ENCODE data around the gene HTD2. TPM values are rescaled to one million over a fixed set of nuclear protein-coding genes. Genes with fewer than 3 reads are reported as not detected.

The HTD2 gene
- total RNA-seq, 2 donors from 2014 or later, result 0.99 to 4.9 TPM

- WGBS, 2 donors, result 92 to 93% methylated on average over 4 of the region's 4 CpGs
- TF ChIP-seq, protein P1, sequence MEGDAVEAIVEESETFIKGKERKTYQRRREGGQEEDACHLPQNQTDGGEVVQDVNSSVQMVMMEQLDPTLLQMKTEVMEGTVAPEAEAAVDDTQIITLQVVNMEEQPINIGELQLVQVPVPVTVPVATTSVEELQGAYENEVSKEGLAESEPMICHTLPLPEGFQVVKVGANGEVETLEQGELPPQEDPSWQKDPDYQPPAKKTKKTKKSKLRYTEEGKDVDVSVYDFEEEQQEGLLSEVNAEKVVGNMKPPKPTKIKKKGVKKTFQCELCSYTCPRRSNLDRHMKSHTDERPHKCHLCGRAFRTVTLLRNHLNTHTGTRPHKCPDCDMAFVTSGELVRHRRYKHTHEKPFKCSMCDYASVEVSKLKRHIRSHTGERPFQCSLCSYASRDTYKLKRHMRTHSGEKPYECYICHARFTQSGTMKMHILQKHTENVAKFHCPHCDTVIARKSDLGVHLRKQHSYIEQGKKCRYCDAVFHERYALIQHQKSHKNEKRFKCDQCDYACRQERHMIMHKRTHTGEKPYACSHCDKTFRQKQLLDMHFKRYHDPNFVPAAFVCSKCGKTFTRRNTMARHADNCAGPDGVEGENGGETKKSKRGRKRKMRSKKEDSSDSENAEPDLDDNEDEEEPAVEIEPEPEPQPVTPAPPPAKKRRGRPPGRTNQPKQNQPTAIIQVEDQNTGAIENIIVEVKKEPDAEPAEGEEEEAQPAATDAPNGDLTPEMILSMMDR (IDR thresholded peaks at IDR 0.05), result no peak
- no peak for TF ChIP-seq POLR2A (IDR thresholded peaks at IDR 0.05)
Measured at GRCh38 chr3:58358808-58359207, 52.5 kb downstream of the HTD2 start.

GRCh38 chr3:58359621-58360020, 53.3 kb downstream of the HTD2 start:
- Histone ChIP-seq H3K9me3 (no peaks in the 10 kb centered on the region), H3K4me1 (no peaks in the 10 kb centered on the region), H3K27ac (no peak overlapping the region), H3K27me3 (no peaks in the 10 kb centered on the region), H3K36me3 (replicated peaks in 1 of 2; ENCODE audit: insufficient read depth in 1 of 2, low read depth in 2 of 2) (no peaks in the 10 kb centered on the region), H3K4me3 (no peak overlapping the region)
- intact Hi-C loops (cut with DNase I), result no loop called here
- TF ChIP-seq POLR2A (IDR thresholded peaks at IDR 0.05), result no peak
- TF ChIP-seq, protein P1 (IDR thresholded peaks at IDR 0.05), result no peak
- ATAC-seq (no peak), DNase-seq (no peak)
- WGBS, 2 donors, result 87 to 94% methylated on average over 4 of the region's 4 CpGs

More at GRCh38 chr3:58358808-58359207, 52.5 kb downstream of the HTD2 start:
- no peak overlapping the region for H3K27ac ChIP-seq
- H3K9me3 ChIP-seq, result no peaks in the 10 kb centered on the region
- intact Hi-C loops (cut with DNase I), result no loop called here
- H3K36me3 ChIP-seq (replicated peaks in 1 of 2; ENCODE audit: insufficient read depth in 1 of 2, low read depth in 2 of 2), result no peaks in the 10 kb centered on the region
- no peaks in the 10 kb centered on the region for H3K4me1 ChIP-seq
- H3K27me3 ChIP-seq, result no peaks in the 10 kb centered on the region
- DNase-seq, result no peak
- ATAC-seq, result no peak
- no peak overlapping the region for H3K4me3 ChIP-seq

DNA sequence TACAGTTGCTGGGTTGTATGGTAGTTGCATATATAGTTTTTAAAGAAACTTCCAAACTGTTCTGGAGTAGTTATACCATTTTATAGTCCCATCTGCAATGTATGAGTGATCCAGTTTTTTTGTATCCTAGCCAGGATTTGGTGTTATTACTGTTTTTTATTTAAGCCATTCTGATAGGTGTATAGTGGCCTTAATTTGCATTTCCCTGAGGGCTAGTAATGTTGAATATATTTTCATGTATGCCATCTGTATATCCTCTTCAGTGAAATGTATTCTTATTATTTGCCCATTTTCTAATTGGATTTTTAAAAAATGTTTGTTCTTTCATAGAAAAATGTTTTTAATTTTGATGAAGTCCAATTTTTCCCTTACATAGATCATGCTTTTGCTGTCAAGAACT, 55.5 kb downstream of the HTD2 start:
- TF ChIP-seq, protein P1 (IDR thresholded peaks at IDR 0.05), result no peak
- TF ChIP-seq POLR2A (IDR thresholded peaks at IDR 0.05), result no peak
- Histone ChIP-seq H3K4me3 (no peak overlapping the region), H3K36me3 (replicated peaks in 1 of 2; ENCODE audit: insufficient read depth in 1 of 2, low read depth in 2 of 2) (no peaks in the 10 kb centered on the region), H3K27me3 (no peaks in the 10 kb centered on the region), H3K27ac (no peak overlapping the region), H3K4me1 (no peaks in the 10 kb centered on the region), H3K9me3 (no peaks in the 10 kb centered on the region)
- ATAC-seq (no peak), DNase-seq (no peak)
- intact Hi-C loops (cut with DNase I), result no loop called here

- Histone ChIP-seq H3K4me1 (peaks cover 17% of the 10 kb centered on the region), H3K36me3 (replicated peaks in 1 of 2; ENCODE audit: insufficient read depth in 1 of 2, low read depth in 2 of 2) (no peaks in the 10 kb centered on the region), H3K9me3 (no peaks in the 10 kb centered on the region), H3K27me3 (no peaks in the 10 kb centered on the region), H3K4me3 (no peak overlapping the region), H3K27ac (no peak overlapping the region)
- ATAC-seq, result no peak
- TF ChIP-seq, protein P1 (IDR thresholded peaks at IDR 0.05), result no peak
- no peak for TF ChIP-seq POLR2A (IDR thresholded peaks at IDR 0.05)
- DNase-seq, result no peak
- WGBS, 2 donors, result 69 to 76% methylated on average over 1 of the region's 1 CpG
- intact Hi-C loops (cut with DNase I), result no loop called here
Measured at GRCh38 chr3:58366699-58367098, 60.4 kb downstream of the HTD2 start.

DNA sequence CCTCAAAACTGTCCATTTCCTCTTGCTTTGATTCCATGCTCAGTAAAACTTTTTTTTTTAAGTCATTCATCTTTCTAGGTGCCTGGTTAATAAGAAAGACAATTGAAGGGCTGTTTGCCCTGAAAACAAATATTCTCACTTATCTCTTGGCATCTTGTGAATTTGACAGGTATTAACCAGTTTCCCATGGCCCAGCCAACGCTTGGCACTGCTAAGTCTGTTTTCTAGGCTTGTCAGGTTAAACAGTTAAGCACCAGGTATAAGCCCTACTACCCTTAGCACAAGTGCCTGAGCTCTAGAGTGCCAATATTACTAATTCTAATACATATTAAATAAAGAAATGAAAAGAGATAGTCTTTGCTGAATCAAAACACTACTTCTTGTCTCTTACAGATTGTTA, 62.7 kb downstream of the HTD2 start:
- ATAC-seq (peak; percentile 69), DNase-seq (peak in 3 of 4 donors; percentile 35 to 53 (median 43))
- Histone ChIP-seq H3K27ac (peak overlapping the region in 3 of 4 donors; percentile 47 to 61 (median 47)), H3K27me3 (no peaks in the 10 kb centered on the region), H3K4me3 (no peak overlapping the region), H3K9me3 (no peaks in the 10 kb centered on the region), H3K36me3 (replicated peaks in 1 of 2; ENCODE audit: insufficient read depth in 1 of 2, low read depth in 2 of 2) (no peaks in the 10 kb centered on the region), H3K4me1 (peaks cover 17% of the 10 kb centered on the region)
- WGBS, 2 donors, result 0 to 19% methylated on average over 1 of the region's 1 CpG
- intact Hi-C loops (cut with DNase I), result no loop called here
- TF ChIP-seq POLR2A (IDR thresholded peaks at IDR 0.05), result no peak
- TF ChIP-seq, protein P1 (IDR thresholded peaks at IDR 0.05), result no peak
